ENCODE results near the gene SFRP4. TPM values are rescaled to one million over a fixed set of nuclear protein-coding genes. Genes with fewer than 3 reads are reported as not detected.
"Not testable (repeated sequence)": the region's sequence is repeated elsewhere in the genome, so short reads cannot be mapped to it uniquely, and the experiment has no call there.

Gene SFRP4
- total RNA-seq (2014; rRNA removed; shearing (Covaris generic)), result 0.27 and 0.86 TPM in 2 replicates

- DNase-seq (ENCODE audit: low read depth), result peak; percentile 82
Observed at GRCh38 chr7:37916673-37917660, at the start of gene SFRP4. SFRP4 (minus strand) TSS chr7:37916817; CDS start chr7:37916537, 280 bp downstream.

DNA sequence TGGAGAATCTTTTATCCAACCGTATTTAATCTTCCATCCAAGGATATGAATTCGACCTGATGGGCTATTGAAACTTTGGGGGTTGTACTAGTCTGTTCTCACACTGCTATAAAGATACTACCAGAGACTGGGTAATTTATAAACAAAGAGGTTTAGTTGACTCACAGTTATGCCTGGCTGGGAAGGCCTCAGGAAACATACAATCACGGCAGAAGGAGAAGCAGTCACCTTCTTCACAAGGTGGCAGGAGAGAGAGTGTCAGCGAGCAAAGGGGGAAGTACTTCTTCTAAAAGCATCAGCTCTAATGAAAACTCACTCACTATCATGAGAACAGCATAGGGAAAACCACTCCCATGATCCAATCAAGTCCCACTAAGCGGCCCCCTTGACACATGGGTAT, 47.6 kb upstream of the SFRP4 start:
- DNase-seq (ENCODE audit: low read depth), result peak; percentile 18

DNA sequence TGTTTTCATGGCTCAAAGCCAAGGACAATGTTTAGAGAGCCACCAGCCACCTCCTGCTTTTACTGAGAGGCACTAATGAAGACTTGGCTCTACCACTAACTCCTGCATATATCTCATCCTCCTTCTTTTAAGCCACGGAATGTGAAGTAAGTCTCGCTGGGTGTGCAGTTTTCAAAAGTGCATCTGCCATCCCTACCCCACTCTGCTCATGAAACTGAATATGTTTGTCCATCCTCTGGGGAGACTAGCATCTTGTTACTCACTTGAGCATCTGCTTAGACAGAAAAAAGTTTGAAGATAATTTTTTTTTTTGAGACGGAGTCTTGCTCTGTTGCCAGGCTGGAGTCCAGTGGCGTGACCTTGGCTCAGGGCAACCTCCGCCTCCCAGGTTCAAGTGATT, 44.6 kb upstream of the SFRP4 start:
- no peak for DNase-seq (ENCODE audit: low read depth)

- no peak for DNase-seq (ENCODE audit: low read depth)
Observed at GRCh38 chr7:37960483-37960882, 43.9 kb upstream of the SFRP4 start.

DNA sequence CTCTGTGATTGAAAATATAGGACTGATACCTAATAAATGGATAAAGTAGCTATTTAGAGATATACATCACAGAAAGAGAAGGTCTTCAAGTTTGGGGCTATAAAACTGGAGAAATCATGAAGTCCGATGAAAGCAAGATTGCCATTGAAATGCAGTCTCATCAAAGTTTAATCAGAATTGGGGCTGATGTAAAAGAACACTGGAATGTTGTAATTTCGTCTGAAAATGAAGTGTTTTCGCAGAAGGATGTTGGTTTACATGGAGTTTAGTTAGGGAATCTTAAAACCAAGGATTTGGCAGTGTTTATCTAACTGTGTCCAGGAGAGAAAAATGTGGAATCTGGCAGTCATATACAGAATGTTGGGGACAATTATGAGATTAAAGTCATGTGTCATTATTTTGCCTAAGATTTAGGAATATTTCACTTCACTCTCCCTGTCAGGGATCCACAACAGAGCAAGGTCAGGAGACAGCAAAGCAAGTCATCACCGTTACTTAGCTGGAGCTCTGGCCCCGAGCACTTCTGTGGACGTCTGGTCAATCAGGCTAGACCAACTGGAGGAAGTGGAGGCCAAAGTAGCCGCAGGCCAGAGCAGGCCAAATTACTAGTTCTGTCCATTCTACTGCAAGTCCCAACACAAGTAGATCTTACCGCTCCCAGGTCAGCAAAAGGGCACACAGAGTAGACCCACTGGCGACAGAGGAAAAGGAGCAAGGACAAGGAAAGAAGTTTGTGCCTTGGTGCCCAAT, 40.8 kb upstream of the SFRP4 start:
- no peak for DNase-seq (ENCODE audit: low read depth)

- no peak for DNase-seq (ENCODE audit: low read depth)
Observed at GRCh38 chr7:37956791-37957190, 40.2 kb upstream of the SFRP4 start.

DNA sequence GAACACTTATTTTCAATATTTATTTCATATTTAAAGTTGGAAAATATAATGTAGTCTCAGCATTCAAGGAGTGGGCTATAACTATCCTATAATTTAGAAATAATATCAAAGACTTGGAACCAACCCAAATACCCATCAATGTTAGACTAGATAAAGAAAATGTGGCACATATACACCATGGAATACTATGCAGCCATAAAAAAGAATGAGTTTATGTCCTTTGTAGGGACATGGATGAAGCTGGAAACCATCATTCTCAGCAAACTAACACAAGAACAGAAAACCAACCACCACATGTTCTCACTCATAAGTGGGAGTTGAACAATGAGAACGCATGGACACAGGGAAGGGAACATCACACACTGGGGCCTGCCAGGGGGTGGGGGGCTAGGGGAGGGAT, 37.6 kb upstream of the SFRP4 start:
- DNase-seq (ENCODE audit: low read depth), result not testable (repeated sequence)

DNA sequence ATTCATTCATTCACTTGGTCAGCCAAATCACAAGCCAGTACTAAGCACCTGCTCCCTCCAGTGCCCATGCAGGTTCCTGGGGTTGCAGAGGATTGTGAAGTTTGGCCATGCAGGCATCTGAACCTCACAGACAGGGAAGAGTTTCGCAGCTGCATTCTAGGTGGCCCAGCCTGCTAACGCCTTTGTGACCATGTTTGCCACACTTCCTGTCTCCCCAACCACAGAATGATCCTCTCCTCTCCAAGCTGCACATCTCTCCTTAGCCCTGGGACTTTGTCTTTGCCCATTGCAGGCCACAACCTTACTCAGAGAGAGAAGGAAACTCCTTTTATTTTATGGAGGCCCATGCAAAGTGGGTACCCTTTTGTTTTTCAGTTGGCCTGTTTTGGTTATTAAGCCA, 35.6 kb upstream of the SFRP4 start:
- DNase-seq (ENCODE audit: low read depth), result no peak

GRCh38 chr7:37947941-37948210, 31.3 kb upstream of the SFRP4 start:
- DNase-seq (ENCODE audit: low read depth), result no peak

DNA sequence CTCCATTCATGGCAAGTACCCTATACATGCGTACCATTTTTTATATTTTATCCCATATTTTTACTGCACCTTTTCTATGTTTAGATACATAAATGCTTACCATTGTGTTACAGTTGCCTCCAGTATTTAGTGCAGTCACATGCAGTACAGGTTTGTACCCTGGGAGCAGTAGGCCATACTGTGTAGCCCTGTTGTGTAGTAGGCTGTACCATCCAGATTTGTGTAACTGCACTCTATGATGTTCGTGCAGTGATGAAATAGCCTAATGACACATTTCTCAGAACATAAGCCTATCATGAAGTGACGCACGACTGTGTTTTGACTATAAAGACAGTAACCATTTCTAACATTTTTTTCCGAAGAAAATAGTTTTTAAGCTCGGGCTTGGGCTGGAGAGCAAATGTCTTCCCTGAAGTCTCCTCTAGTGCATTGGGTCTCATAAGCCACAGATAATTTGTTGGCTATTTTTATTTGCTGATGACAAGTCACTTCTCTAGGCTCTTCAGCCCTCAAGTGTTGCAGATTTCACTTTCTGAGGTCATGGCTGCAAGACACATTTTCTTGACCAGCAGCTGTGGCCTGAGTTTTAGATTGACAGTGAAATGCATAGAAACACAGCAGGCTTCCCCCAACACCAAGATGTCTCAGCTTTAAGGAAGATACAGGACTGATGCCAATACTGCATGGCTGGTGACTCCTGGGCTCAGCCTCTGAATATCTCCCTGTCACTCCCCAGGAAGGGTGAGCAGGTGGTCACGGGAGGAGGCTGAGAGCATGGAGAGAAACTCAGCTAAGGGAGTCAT, 30.7 kb upstream of the SFRP4 start:
- DNase-seq (ENCODE audit: low read depth), result no peak

- DNase-seq (ENCODE audit: low read depth), result peak; percentile 67
Observed at GRCh38 chr7:37945336-37945735, 28.7 kb upstream of the SFRP4 start.

- no peak for DNase-seq (ENCODE audit: low read depth)
Observed at GRCh38 chr7:37944737-37945054, 28.1 kb upstream of the SFRP4 start.

- peak; percentile 34 for DNase-seq (ENCODE audit: low read depth)
Observed at GRCh38 chr7:37943905-37944736, 27.5 kb upstream of the SFRP4 start.

DNA sequence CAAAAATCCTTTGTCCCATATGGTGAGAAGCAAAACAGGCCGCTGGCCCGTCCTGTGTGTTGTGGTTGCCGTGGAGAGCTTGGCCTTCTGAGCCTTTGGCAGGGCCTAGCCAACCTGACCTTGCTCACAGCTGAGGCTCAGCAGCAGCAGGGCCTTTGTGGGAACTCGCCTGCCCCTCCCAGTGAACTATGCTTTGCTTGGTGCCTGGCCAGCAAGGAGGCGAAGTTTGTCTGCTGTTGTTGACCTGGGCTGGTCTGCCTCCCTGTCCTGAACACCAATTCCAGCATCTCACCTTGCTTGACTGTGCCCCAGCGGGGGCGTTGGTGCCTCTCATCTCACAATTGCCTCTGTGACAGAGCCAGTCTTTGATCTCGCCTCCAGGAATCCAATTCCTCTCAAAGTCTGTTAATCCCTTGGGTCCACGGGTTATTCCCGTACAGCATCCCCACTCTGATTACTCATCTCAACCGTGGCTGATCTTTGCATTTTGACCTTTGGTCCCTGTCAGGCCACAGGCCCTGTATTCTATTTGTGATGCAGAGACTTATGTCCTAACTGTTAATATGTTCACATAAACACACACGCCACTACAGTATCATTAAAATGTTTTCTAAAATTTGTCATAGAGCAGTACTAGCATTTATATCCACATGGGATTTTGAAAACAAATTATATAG, 26.5 kb upstream of the SFRP4 start:
- DNase-seq (ENCODE audit: low read depth), result peak; percentile 41

GRCh38 chr7:37933018-37933566, 16.5 kb upstream of the SFRP4 start:
- no peak for DNase-seq (ENCODE audit: low read depth)

GRCh38 chr7:37932543-37932942, 15.9 kb upstream of the SFRP4 start:
- DNase-seq (ENCODE audit: low read depth), result no peak

DNA sequence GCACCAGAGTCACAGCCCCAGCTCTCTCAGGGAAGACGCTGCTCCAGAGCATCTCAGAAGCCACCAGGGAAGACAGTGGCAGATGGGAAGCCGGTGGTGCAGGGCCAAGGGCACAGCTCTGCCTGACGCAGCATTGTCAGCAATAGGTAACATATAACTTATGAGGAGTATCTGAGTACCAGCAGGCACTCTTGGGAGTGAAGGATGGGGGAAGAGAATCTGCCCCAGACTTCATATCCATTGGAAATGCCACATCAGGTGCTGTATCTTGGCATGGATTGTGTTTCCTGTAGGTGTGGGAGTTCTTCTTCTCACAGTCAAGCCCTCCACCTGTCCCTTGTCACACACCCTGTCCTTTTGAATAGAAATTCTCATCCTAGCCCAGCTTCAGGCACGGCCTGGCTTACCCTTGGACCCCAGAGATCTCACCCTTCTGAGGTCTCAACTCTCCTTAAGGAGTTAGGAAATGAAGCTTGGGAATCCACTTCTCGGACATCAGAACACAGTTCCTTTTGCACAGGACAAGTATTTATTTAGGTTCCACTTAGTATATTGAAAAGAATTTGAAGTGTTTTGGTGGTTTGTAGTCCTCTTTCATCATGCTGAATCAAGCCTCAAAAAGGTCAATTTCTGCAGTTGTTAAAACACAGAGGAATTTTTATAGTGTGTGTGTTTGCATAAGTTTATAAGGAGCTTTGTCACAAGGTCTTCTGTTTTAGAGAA, 13.8 kb upstream of the SFRP4 start:
- peak; percentile 83 for DNase-seq (ENCODE audit: low read depth)

DNA sequence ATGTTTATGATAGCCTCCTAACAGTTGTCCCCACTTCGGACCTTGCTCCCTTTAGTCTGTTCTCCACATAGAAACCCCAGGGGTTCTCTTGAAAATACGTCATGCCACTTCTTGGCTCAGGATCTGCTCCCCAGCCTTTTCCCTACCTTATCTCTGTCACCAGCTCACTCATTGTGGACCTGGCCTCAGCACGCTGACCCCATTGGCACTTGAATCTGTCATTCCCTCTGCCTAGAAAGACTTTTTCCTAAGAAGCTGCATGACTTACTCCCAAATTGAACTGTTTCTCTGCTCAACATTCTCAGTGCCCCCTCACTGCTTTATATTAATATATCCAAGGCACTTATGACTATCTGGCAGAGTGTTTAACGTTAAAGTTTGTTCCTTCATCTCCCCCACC, 12.3 kb upstream of the SFRP4 start:
- no peak for DNase-seq (ENCODE audit: low read depth)

DNA sequence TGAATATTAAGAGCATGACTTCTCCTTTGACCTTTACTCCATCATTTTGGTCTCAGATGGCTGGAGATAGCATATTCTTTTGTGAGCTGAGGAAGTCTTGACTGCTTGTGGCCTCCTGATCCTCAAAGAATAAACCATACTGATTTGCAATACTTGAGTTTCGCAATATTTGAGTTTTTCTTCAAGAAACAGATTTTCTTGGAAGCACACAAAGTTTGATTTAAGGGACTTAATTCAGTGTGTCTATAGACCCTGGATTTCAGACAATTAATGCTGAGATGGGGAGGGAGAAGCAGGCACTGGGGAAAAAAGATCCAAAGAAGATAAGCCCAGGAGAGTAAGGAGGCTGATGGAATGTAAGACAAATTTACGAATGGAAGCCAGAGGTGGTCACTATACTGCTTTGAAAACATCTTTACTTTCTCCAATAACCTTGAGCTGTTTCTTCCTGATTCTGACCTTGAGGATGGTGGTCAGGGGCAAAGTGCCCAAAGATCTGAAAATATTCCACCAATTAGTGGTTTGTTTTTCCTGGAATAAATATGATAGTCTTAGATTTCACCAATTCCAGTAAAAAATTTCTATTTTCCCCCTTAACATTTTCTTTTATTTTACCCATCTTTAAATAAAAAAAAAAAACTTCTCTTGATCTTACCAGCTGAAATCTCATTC, 11.3 kb upstream of the SFRP4 start:
- DNase-seq (ENCODE audit: low read depth), result no peak

All from M059J (cell line).